ENCODE data around the gene TUBB1.
"Not testable (repeated sequence)": the region's sequence is repeated elsewhere in the genome, so short reads cannot be mapped to it uniquely, and the experiment has no call there.

TUBB1 gene

DNA sequence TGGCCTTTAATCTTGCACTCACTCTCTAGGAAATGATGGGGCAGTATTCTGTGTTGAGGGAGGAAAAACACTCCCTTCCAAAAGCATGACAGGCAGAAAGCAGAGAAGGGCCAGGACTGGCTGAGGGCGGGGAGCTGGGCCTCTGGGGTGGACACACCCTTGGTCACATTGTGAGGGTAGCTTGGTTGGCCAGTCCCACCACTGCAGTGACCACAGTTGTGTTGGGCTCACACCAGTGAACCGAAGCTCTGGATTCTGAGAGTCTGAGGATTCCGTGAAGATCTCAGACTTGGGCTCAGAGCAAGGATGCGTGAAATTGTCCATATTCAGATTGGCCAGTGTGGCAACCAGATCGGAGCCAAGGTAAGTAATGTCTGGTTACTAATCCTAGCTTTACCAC lies at the start of gene TUBB1:
TUBB1 (plus strand) TSS at position 213 of the 400 bp plus-strand sequence; CDS start at position 307, 94 bp downstream.
- DNase-seq = no peak

- DNase-seq = no peak
Observed at GRCh38 chr20:58969439-58969838, 49.8 kb upstream of the TUBB1 start.

GRCh38 chr20:58970146-58970545 lies 49.1 kb upstream of the TUBB1 start:
- DNase-seq = no peak

GRCh38 chr20:58971429-58971828 lies 47.8 kb upstream of the TUBB1 start:
- no peak for DNase-seq

GRCh38 chr20:58973179-58973578 lies 46.0 kb upstream of the TUBB1 start:
- DNase-seq = no peak

DNA sequence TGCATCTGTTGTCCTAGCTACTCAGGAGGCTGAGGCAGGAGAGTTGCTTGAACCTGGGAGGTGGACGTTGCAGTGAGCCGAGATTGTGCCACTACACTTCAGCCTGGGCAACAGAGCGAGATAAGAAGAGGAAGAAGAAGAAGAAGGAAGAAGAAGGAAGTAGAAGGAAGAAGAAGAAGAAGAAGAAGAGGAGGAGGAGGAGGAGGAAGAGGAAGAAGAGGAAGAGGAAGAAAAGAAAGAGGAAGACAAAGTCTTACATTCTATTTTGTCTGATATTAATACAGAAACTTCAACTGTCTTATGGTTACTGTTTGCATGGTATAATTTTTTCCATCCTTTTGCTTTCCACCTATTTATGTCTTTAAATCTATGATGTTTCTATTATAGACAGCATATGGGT lies 45.4 kb upstream of the TUBB1 start:
- DNase-seq = no peak

- DNase-seq = no peak
Observed at GRCh38 chr20:58975353-58975752, 43.9 kb upstream of the TUBB1 start.

- DNase-seq = no peak
Observed at GRCh38 chr20:58976061-58976730, 43.0 kb upstream of the TUBB1 start.

- DNase-seq = no peak
Observed at GRCh38 chr20:58978351-58979190, 40.7 kb upstream of the TUBB1 start.

DNA sequence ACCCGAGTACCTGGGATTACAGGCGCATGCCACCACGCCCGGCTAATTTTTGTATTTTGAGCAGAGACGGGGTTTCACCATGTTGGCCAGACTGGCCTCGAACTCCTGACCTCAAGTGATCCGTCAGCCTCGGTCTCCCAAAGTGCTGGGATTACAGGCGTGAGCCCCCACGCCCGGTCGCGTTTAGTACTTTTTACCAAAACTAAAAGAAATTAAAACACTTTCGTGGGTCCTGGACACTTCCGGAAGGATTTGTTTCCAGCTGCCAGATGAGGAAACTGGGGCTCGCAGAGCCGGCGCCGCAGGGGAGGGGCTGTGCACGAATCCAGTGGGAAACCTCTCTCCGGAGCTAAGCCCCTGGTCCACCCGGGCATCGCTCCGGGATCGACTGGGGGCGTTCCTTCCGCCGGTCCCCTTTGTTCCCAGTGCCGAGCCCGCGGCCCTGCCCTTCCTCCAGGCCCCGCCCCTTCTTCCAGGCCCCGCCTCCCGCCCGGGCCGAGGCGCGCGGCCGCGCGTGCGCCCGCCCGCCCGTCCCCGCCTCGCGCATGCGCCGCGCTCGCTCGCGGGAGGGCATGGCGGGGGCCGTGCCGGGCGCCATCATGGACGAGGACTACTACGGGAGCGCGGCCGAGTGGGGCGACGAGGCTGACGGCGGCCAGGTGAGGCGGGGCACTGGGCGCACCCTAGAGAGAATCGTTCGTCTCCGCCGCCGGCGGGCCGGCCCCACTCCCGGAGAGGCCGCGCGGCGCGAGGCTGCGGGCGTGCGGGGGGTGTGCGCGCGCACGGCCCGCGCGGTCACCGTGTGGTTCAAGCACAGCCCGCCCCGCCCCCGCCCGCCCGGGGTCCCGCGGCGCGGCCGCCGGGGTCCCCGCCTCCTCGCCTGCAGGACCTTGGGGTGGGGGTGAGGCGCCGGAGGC lies 38.3 kb upstream of the TUBB1 start, which contains the start of gene NELFCD:
NELFCD (plus strand) TSS at position 546 of the 917 bp plus-strand sequence; CDS start at position 600, 54 bp downstream.
- peak in 49 of 51 donors; percentile 28 to 86 (median 67) for DNase-seq

GRCh38 chr20:58981628-58982364 lies 37.4 kb upstream of the TUBB1 start:
- DNase-seq = peak in 3 of 51 donors; percentile 19 to 34 (median 34)

DNA sequence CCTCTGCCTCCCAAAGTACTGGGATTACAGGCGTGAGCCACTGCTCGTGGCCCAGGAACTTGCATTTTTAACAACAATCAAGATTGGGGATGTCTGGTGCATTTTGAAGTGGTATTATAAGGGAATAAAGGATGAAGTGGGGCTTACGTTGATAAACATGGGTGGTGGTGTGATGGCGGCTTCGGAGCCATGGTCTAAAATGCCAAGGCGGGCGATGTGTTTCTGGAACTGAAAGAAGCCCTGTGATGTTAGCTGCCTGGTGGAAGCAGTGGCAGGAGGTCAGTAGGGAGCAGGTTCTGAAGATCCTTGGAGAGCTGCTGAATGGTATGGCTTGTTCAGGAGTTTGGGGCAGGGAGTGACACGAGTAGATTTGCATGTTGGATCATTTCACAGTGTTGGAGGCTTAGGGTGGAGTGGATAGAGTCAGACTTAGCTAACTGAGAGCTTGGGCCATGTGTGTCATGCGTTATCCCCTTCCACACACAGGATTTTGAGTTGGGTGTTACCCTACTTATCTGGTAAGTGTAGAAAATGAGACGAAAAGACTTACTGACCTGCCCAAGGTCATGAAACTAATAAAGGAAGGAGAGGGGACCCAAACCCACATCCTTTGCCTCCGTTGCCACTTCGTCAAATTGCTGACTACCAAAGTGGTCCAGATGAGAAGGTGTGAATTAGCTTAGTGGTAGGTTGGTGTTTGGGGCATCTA lies 36.7 kb upstream of the TUBB1 start:
- no peak for DNase-seq

DNA sequence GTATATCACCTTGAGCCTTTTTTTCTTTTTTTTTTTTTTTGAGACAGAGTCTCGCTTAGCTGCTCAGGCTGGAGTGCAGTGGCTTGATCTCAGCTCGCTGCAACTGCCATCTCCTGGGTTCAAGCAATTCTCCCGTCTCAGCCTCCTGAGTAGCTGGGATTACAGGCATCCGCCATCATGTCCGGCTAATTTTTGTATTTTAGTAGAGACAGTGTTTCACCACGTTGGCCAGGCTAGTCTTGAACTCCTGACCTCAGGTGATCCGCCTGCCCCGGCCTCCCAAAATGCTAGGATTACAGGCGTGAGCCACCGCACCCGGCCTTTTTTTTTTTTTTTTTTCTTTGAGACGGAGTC lies 36.1 kb upstream of the TUBB1 start:
- DNase-seq = not testable (repeated sequence)

DNA sequence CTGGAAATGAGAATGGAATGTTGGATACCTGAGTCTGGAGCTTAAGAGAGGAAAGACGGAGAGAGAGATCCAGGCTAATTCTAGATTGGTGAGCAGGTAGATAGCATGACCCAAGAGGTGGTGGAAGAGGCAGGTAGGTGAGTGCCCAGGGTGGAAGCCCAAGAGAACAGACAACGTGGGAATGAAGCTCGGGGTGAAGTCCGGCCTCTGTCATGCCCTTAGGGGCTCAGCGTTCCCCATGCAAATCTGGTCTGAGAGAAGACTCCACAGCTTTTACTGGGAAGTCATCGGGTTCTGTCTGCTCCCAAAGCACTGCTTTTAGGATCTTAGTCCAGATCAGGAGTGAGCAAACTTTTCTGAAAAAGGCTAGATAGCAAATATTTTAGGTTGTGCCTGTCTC lies 34.5 kb upstream of the TUBB1 start:
- no peak for DNase-seq

DNA sequence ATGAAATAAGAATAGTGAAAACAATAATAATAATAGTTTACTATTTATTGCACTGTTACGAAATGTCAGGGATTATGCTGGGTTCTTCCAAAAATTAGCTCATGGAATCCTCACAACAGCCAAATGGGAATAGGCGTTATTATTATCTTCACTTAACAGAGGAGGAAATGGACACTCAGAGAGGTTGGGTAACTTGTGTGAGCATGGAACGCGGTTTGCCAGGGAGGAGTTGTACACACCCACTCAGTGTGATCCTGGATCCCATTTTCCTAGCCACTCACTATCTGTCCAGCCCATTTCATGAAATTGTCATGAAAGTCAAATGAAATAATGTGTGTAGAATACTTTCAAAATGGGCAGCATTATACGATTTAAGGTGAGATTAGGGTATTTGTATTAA lies 33.6 kb upstream of the TUBB1 start:
- DNase-seq = no peak

GRCh38 chr20:58986286-58986967 lies 32.8 kb upstream of the TUBB1 start:
- no peak for DNase-seq

DNA sequence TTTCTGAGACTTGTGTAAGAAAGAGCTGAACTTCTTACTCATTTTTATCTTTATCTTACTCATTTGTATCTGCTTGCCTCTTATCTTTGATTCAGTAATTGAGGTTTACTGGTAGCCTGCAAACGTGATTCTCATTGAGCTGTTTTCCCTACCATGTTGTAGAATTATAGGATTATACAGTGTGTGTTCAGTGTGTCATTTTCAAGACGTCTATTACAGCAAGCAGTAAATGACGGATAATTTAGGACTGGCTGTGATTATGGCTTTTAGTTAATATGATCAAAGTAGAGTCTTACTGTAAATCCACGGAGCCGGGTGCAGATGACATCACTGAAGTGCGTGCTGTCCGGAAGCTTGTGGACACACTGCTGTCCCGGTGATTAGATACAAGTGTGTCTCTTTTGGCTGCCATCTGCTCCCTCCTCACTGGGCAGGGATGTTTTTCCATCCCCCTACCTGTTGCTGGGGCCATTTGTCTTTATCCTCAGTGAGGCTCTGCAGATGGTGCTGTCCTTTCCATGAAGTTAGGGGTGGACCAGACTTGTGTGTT lies 32.2 kb upstream of the TUBB1 start:
- no peak for DNase-seq

GRCh38 chr20:58987790-58988564 lies 31.3 kb upstream of the TUBB1 start:
- no peak for DNase-seq

DNA sequence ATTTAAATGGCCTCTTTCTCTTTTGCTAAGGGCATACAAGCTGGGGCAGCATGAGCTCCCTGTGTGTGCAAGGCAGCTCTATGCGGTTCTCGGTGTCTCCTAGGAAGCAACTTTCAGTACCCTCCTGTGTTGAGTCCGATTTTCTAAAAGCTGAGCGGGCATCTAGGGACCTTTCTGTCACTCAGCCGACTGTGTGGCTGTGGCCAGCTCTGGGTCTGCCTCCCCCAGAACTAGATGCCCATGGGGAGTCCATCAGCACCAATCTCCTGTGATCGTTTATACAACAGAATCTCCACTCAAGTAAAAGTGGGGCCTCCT lies 30.7 kb upstream of the TUBB1 start:
- DNase-seq = no peak

All from hypothalamus (tissue), 51 donors.